Pancreas (tissue), 10 donors: ENCODE data around the gene COL28A1. TPM values are rescaled to one million over a fixed set of nuclear protein-coding genes. Genes with fewer than 3 reads are reported as not detected.

Experiments
- ATAC-seq, 4 donors: fragments of 200-7000 bp; cut with Tn5 transposase; one replicate each; pipeline versions ENCODE4 v1.8.0 to v1.9.1; 2020; ENCODE audit warnings: mild to moderate bottlenecking in 4 of 4, moderate library complexity in 4 of 4
- DNase-seq, 6 donors: peaks; one replicate each; pipeline ENCODE4 v3.0.0-alpha.2; 2020
- FAIRE-seq: peaks from 2 replicates; lab custom pipeline; 2012; peaks lifted over from hg19 to GRCh38; lab: Jason Lieb, UNC
- H3K27ac ChIP-seq, 4 donors: fragments of 200-600 bp; sonication (generic); 1 replicate in 3 of 4; 2 replicates in 1 of 4; pipeline versions ENCODE4 v1.5.0 to v1.8.0; 2020
- H3K27me3 ChIP-seq, 4 donors: fragments of 200-600 bp; one replicate each; pipeline ENCODE4 v1.8.0; 2021
- H3K36me3 ChIP-seq, 3 donors: fragments of 200-600 bp; sonication (generic) in 1 of 3; one replicate each; pipeline versions ENCODE4 v1.5.0 to v1.8.0; 2020 to 2021
- H3K4me1 ChIP-seq, 3 donors: fragments of 200-600 bp; one replicate each; pipeline ENCODE4 v1.8.0; 2021
- H3K4me3 ChIP-seq, 4 donors: fragments of 200-600 bp; sonication (generic) in 2 of 4; one replicate each; pipeline versions ENCODE4 v1.5.0 to v1.8.0; 2020 to 2021
- H3K9me3 ChIP-seq, 4 donors: fragments of 200-600 bp; one replicate each; pipeline ENCODE4 v1.8.0; 2021
- CTCF ChIP-seq, 4 donors: fragments of 200-600 bp; sonication (generic) in 3 of 4; IDR thresholded peaks; one replicate each; pipeline versions ENCODE4 v1.5.0 to v1.8.0; 2021; ENCODE audit warnings: antibody characterized with exemption in 4 of 4
- WGBS, 2 donors: extraction: QIAGEN DNeasy Blood & Tissue Kit; methylation state at CpG; one replicate each; pipeline ENCODE4 v1.1.7; 2013; 5-methylcytosine and 5-hydroxymethylcytosine counted together
- intact Hi-C, 3 donors: fragments of 100-400 bp; cut with DNase I; formaldehyde crosslinking; loops; one replicate each; pipeline versions ENCODE4 v1.11.1 to v1.14.2; 2022
- polyA plus RNA-seq, 2 donors: library from polyadenylated mRNA; stranded (reverse); fragments of 200-250 nt; gene quantifications; one replicate each; pipeline ENCODE4 v1.2.3, GENCODE V29; 2013
- total RNA-seq, 6 donors: library from RNA; stranded (reverse); fragmentation: NEBNext Ultra II Directional in 4 of 6; extraction: Animal tissue kit (Norgen Biotek cat#: 25700) in 4 of 6; gene quantifications; one replicate each; pipeline versions ENCODE4 v1.2.1 to v1.2.4, GENCODE V29; 2021 to 2023
- donor health status: healthy with polysubstance abuse.
- donor health status: DM: no; HTN: no; CAD: no; lungs with moderate emphysema.
- donor health status: DM: no; HTN: no; CAD: no.
- donor health status: control.
- donor health status: control.
- donor health status: Bipolar disorder and iron deficiency.
- donor health status: DM: yes; HTN: yes; CAD: no.
- donor health status: DM: no; HTN: no; CAD: no.
- donor health status: DM: no; HTN: no; CAD: no.
- donor health status: DM: yes; HTN: yes; CAD: no.

COL28A1 gene
- total and polyA plus RNA-seq, 8 donors, result 0.84 to 14.4 (median 3.5) TPM

- no peak overlapping the region for H3K4me3 ChIP-seq
- no peak overlapping the region for H3K27ac ChIP-seq
- no peak for TF ChIP-seq CTCF (IDR thresholded peaks at IDR 0.05)
- no peaks in the 10 kb centered on the region for H3K27me3 ChIP-seq
- H3K36me3 ChIP-seq, result no peaks in the 10 kb centered on the region
- intact Hi-C loops, result no loop called here
- no peak for DNase-seq
- no peak for FAIRE-seq
- H3K9me3 ChIP-seq, result no peaks in the 10 kb centered on the region
- H3K4me1 ChIP-seq, result no peaks in the 10 kb centered on the region
- 75 to 86% methylated on average over 2 of the region's 2 CpGs for WGBS, 2 donors
- ATAC-seq, result no peak
Observed at GRCh38 chr7:7323921-7324320, 211.8 kb downstream of the COL28A1 start.

DNA sequence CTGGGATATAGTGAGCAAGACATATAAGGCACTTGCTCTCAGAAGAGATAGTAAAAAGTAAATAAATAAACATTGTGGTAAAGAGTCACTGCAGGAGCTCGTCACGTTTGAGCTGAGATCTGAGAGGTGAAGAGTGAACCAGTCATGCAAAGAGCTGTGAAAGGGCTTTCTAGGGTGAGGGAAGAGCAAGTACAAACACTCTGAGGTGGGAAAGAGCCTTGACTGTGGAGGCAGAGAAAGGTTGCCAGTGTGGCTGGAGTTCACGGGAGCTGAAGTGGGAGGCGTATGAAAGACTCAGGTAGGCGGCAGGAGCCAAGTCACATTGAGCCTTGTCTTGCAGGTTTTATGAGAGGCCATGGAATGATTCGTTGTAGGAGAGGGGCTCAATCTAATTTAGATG lies 212.3 kb downstream of the COL28A1 start:
- ATAC-seq (no peak), FAIRE-seq (no peak), DNase-seq (no peak)
- no peak for TF ChIP-seq CTCF (IDR thresholded peaks at IDR 0.05)
- intact Hi-C loops, result no loop called here
- H3K9me3 ChIP-seq, result no peaks in the 10 kb centered on the region
- H3K4me1 ChIP-seq, result no peaks in the 10 kb centered on the region
- no peak overlapping the region for H3K4me3 ChIP-seq
- WGBS, 2 donors, result 71 to 72% methylated on average over 6 of the region's 6 CpGs
- H3K36me3 ChIP-seq, result no peaks in the 10 kb centered on the region
- H3K27me3 ChIP-seq, result no peaks in the 10 kb centered on the region
- H3K27ac ChIP-seq, result no peak overlapping the region

DNA sequence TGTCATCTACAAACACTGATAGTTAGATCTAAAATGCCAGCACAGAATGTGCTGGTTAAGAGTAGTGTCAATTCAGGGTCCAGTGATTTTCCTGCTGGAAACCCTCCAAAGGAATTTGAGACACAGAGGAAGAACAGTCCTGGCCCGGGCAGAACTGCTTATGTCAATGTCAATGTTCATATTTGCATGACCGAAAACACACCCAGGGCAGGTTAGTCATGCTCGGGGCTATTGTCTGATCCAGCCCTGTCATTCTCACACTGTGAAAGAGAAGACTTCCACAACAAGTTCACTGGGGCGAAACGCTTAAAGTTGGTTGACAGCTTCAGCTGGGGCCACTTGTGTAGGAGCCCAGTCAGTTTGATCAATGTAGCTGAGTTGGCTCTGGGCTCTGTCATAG lies 214.0 kb downstream of the COL28A1 start:
- Histone ChIP-seq H3K4me1 (no peaks in the 10 kb centered on the region), H3K9me3 (no peaks in the 10 kb centered on the region), H3K4me3 (no peak overlapping the region), H3K27ac (no peak overlapping the region), H3K36me3 (no peaks in the 10 kb centered on the region), H3K27me3 (no peaks in the 10 kb centered on the region)
- no peak for TF ChIP-seq CTCF (IDR thresholded peaks at IDR 0.05)
- DNase-seq (no peak), FAIRE-seq (no peak), ATAC-seq (no peak)
- WGBS, 2 donors, result 62 to 66% methylated on average over 5 of the region's 5 CpGs
- intact Hi-C loops, result no loop called here

DNA sequence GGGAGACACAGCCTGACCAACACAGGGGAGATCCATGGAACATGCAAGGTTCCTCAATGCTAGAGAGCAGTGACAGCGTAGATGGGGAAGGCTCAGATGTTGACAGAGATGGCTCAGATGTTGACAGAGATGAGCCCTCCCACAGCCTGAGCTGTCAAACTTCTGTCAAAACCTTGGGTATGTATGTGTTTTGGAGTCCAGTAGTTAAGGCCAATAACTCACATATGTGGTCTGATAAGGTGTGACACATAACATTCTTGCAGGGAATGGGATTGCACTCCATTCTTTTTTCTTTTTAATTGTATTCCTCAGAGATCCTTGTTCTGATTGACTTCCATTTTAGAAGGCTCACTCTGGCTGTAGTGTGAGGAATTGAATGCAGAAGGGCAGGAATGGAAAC lies 217.1 kb downstream of the COL28A1 start:
- no peak for TF ChIP-seq CTCF (IDR thresholded peaks at IDR 0.05)
- Histone ChIP-seq H3K36me3 (no peaks in the 10 kb centered on the region), H3K4me1 (no peaks in the 10 kb centered on the region), H3K9me3 (no peaks in the 10 kb centered on the region), H3K4me3 (no peak overlapping the region), H3K27me3 (no peaks in the 10 kb centered on the region), H3K27ac (no peak overlapping the region)
- intact Hi-C loops, result no loop called here
- DNase-seq, result no peak
- FAIRE-seq, result no peak
- WGBS, 2 donors, result 93 to 96% methylated on average over 1 of the region's 1 CpG
- no peak for ATAC-seq

DNA sequence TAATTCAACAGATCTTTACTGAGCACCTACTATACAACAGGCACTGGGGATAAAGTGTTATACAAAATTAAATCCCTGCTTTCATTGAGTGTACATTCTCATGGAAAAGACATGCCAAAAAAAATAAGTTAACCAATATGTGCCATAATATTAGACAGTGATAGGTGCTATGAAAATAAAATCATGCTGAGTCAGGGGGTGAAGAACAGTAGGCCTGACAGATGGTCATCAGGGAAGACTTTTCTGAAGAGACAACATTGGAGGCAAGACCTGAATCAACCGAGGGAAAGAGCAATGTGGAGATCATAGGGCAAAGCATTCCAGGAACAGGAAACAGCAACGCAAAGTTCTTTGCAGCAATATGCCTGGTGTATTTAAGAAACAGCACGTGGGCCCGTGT lies 217.8 kb downstream of the COL28A1 start:
- Histone ChIP-seq H3K36me3 (no peaks in the 10 kb centered on the region), H3K27me3 (no peaks in the 10 kb centered on the region), H3K27ac (no peak overlapping the region), H3K4me1 (no peaks in the 10 kb centered on the region), H3K4me3 (no peak overlapping the region), H3K9me3 (no peaks in the 10 kb centered on the region)
- 83 to 89% methylated on average over 4 of the region's 4 CpGs for WGBS, 2 donors
- ATAC-seq (no peak), DNase-seq (no peak), FAIRE-seq (no peak)
- intact Hi-C loops, result no loop called here
- TF ChIP-seq CTCF (IDR thresholded peaks at IDR 0.05), result no peak
